ENCODE results near the gene DLGAP1.
"Not testable (repeated sequence)": the region's sequence is repeated elsewhere in the genome, so short reads cannot be mapped to it uniquely, and the experiment has no call there.

The DLGAP1 gene

DNA sequence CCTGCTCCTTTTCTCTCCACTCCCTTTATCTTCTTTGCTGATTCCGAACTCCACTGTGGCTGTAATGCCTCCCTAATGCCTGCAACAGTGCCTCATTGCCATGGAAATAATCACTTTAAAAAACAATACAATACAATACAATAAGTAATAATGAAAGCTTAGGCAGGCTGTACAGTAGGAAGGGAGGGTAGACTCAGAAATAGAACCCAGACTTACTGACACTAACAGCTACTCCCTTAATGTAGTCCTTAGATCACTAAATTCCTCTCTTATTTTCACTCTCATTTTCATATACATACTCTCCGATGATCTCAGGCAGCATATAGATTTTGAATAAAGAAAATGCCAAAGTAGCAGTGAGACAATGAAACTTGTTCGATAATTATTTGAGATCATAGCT lies 70.2 kb downstream of the DLGAP1 start:
- no peak for DNase-seq

DNA sequence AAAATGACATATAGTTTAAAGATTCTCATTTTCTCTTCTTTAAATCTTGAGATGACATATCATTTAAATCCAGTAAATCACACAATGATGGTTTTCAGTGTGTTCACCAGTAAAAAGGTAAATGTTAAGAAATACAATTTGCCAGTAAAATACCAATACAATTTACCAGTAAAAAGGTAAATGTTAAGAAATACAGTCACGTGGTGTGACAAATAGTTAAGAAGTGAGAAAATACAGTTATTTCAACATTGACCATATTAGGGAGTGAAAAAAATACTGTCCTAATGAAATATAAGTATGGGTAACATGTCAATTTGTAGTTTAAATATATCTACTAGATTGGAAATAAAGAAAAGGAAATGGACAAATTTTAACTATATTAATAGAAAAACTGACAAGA lies 80.5 kb downstream of the DLGAP1 start:
- DNase-seq, result no peak

DNA sequence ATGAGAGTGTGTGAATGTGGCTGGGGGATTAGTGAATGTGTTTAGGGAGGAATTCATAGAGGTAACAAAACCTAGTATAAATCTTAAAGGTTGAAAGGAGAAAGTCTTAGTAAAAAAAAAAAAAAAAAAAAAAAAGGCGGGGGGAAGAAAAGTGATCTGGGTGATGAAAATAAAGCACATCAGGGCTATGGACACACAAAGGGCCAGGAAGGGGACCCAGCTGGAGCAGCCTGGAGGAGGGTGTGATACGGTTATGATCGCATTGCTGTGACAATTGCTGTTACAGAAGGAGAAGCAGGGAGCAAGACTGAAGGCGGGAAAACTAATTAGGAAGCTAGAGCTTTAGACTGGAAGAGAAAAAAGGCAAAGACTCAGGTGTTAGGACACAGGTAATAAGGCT lies 85.4 kb downstream of the DLGAP1 start:
- DNase-seq, result no peak

DNA sequence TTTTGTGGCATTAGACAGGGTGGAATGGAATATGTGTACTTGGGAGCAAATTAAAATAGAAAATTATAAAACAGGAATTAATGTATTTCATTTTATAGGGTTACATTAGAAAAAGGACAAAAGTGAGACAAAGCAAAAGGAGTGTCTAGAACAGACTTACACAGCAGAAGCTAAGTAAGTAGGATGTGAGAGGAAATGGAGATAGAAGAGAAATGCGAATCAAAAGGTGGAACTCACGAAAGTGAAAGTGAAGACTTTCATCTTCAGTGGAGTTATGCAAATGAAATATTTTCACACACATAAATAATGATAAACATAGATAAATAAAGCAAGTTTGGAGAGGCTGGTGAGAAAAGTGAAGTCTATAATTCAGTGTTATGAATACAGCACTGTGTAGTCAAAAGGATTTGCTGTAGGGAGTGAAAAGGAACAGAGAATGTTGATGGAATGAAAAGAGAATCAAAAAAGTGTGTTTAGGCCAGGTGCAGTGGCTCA lies 94.8 kb downstream of the DLGAP1 start:
- DNase-seq, result no peak

DNA sequence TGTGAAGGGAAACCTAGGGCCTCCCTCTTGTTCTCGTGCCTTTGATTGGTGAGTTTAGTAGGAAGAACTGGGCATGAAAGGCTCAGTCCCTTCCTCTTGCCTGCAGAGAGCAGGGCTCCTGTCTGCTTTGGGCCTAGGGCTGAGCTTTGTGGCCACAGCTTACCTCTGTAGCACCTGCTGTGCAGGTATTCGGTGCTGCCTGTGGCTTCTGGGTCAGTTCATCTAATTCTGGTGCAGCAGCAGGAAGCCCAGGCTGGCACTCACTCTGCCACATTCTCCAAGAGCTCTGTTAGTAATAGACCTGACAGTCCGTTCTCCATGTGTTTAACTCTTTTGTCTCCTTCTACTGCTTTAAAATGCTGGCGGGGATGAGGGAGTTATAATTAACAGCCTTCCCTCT lies 96.5 kb downstream of the DLGAP1 start:
- DNase-seq, result no peak

DNA sequence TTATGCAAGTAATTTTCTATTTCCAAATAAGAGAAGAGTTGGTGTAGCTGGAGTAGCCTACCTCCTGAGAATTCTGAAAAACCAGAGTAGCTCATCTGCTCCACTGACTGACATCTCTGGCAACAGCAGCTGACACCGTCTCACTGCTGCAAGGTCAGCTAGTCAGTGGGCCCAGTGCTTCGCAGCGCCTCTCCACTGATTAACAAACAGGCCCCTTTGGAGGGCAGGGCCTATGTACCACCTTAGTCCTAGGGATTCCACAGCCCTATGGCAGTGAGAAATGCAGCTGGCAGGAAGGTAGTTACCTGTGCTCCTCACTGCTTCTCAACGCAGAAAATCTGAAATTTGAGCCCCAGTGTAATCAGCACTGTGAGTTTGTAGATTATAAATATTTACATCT lies 97.5 kb downstream of the DLGAP1 start:
- DNase-seq, result no peak

DNA sequence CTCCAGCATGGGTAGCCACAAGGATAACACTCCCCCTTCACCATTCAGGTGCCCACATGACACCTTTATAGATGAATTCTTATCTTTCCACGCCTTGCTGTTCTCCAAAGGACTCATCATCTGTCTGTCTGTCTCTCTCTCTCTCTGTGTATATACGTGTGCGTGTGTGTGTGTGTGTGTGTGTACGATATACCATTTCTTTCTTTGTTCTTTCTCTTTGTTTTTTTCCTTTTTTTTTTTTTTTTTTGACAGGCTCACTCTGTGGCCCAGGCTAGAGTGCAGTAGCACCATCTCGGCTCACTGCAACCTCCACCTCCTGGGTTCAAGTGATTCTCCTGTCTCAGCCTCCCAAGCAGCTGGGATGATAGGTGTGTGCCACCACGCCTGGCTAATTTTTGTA lies 98.2 kb downstream of the DLGAP1 start:
- DNase-seq, result no peak

DNA sequence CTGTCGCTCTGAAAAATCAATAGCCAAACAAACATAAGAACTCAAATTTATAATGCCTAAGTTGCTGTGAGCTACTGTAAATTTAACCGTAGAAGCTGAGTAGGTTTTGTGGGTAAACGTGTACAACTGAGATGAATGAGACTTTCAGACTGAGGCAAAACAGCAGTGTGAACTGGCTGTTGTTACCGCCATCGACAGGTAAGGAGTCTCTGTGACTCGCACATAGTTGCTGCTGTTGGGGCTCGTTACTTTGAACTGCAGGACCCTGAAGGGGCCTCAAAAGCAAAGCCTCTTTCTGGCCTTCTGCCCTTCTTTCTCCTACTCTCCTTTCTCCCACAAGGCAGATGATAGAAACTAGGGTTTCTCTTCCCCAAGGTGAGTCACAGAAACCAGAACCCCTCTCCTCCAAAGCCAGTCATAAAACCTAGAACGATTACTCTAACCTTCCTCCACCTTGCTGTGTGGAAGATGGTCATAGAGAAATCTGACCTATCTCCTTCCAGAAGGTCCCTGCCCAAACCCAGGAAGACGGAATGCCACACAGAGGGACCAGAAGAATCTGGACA lies 101.2 kb downstream of the DLGAP1 start:
- no peak for DNase-seq

DNA sequence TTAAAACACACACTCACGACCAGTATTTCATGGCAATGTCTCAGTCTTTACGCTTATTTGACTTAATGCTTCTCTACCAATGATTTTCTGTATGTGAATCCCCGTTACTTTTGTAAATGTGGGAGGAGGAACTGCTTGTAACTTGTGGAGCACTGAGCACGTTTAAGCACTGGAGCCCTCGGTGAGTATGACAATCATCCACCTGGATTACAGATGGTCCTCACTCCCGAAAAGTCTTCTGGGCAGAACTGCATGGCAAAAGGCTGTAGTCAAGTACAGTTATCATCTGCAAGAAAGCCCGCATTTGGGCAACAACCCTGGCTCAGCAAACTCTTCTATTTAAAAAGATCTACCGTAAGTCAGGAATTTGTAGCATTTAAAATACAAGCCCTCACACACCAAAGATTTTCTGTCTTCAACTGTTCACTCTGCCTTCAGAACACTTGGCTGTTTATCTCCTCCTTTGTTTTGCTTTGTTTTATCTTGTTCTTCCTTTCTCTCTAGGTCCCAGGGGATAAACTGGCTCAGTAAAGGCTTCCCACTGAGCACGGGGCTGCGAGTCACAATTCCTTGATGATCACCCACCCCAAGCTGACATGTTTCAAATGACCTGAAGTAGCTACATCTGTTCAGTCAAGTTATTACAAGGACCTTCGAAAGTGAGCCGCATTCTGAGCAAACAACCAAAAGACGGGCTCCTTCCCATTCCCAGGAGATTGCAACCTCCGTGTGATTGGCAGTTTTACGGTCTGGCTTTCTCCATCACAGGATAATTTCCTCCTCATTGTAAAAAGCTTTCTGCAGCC lies 102.2 kb downstream of the DLGAP1 start:
- no peak for DNase-seq

DNA sequence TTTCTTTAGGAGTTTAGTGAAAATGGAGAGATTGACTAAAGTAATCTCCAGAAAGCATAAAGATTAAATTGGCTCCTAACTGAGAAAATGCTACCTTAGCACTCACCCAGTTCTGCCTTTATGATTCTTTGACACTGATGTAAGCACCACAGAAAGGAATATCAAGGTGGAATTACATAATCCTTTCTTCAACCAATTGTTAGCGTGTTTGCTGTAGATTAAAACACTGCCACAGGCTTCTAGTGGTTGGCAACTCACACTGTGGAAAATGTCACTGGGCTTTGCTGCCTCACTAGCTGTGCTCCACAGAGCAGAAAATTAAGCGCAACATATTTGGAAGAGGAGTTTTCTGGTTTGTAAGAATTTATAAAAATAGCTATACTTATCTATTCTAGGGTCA lies 104.1 kb downstream of the DLGAP1 start:
- no peak for DNase-seq

DNA sequence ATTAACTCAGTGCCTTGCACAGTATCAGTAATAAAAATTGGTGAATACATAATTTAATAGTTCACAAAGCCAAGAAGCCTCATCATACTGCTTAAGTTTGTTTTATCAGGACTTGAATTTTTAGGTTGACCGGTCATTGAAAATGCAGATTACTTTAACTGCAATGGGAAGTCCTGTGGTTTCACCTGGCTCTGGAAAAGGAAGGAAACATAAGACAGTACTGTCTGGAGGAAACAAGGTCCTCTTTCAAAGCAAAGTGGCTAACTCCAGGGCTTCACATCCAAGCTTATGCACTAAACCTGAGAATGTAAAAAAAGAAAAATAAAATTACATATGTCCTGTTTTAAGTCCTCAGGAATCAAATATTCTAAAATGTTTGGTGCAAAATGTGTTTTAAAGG lies 119.7 kb downstream of the DLGAP1 start:
- no peak for DNase-seq

DNA sequence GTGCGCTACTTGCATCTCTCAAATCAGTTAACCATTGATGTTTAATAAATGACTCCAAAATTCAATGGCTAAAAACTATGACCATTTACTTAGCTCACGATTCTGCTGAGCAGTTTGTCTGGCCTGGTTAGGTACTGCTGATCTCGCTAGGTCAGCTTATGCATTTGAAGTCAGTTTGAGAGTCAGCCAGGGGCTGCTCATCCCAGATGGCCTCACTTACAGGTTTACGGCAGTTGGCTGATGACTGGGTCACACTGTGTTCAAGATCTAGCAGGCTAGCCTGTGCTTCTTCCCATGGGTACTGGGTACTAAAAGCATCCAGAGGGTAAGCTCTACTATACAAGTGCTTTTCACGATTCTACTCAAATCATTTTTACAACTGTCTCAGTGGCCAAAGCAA lies 122.1 kb downstream of the DLGAP1 start:
- no peak for DNase-seq

DNA sequence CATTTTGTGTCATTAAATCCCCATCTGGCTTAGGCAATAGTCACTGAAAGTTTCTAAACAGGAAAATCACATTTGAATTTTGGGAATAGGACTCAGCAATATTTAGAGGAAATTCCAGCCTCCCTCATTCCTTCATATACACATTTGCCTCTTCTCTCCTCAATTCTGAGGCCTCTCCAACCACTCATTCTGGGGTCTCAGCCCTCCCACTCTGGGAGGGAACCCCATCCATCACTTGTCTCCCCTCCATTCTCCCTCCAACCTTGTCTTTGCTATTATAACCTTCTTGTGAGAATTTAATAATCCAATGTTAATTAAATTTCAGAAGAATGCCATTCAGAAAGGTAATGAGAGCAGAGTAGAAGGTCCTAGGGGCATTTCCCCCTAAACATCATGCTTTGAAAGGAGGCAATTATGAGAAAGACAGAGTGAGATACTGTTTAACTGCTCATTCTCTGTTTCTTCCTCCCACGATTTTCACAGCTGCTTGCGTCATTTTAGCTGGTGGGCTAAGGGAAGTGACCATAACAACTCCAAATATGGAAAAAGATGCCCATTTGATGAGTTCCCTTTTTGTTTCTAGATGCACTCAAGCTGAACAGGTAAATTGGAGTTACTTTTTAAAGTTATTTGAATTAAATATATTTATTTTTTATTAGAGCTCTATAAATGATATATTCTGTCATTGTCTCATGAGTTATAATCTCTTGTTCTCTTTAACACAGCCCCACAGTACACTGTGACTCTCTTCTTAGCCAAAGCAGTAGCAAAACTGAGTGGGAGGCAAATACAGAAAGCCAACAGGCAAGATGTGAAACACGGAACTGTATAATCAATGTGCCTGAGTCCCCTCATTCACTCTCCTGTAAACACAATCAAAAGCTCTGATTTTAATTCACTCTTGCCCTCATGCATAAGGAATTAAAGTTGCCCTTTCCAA lies 135.1 kb downstream of the DLGAP1 start:
- no peak for DNase-seq

DNA sequence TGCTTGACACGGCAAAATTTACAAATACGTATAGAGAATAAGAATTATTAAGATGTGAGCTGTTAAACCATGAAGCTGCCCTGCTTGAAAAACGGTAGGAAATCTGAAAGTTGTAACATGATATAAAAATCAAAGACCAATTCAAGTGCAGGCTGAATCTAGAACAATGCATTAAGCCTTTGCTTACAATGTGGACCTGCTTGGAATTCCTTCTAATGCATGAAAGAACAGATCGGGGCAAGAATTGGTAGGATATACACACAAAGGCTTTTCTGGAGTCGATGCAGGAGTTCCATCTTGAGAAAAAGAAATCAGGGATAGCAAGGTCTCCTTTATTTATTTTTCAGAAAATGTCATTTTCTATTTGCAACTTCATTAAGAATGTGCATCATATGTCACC lies 136.8 kb downstream of the DLGAP1 start:
- DNase-seq, result no peak

DNA sequence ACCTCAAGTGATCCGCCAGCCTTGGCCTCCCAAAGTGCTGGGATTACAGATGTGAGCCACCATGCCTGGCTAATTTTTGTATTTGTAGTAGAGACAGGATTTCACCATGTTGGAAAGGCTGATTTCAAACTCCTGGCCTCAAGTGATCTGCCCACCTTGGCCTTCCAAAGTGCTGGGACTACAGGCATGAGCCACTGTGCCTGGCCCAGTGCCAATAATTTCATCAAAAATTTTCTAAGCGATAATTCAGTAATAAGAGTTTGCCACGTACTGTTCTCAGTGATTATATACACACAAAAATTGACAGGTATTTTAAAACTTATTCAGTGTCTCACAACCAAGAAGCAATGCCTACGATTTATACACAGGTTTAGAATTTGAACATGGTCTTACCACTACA lies 143.2 kb downstream of the DLGAP1 start:
- DNase-seq, result not testable (repeated sequence)

DNA sequence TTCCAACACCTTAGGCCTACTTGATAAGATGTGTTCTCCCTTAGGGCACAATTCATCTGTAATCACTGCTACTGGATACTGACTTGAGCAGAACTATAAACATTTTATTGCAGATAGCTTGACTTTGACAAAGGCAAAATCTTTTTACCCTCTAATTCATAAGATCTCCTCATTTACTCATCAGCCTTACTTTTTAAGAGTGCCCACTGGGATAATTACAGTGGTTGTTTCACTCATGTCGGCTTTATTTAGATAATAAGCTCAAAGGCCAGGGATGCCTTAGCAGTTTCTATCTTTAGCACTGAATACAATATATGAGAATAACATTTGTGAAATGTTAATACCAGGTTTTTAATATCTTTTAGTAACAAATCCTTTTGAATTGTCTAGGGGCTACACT lies 144.0 kb downstream of the DLGAP1 start:
- no peak for DNase-seq

DNA sequence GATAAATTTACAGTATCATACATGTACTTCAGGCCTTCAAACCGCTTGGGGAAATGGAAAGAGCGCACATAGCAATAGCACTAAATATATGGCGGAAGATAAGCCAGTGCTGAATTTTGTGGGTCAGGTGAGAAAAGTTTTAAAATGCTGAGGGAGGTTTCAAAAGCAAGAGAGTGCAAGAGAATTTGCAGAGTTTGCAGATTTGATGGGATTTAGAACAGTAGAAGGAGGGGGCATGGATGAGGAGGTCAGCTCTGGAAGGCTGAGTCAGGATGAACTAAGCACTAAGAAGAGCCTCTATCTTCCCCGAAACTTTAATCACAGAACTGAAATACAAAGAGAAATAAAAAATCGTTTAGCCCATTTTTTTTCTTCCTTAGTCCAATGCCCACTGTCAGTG lies 145.9 kb downstream of the DLGAP1 start:
- DNase-seq, result no peak

DNA sequence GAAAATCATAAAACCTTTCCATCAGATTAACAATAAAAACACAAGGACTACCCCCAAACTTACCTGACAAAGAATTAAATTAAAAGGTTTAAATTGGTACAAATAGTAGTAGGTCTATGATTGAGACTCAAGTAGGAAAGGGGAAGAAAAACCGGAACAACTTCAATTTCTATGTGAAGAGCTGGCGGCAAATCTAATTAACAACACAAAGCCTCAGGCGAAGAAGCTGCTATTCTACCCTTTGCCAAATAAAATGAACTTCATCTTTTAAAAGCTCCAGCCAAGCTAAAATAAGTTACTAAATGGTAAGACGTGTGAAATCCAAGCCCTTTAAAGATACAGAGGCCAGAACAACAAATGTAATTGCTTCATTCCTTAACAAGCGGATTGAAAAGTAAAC lies 146.5 kb downstream of the DLGAP1 start:
- DNase-seq, result no peak

DNA sequence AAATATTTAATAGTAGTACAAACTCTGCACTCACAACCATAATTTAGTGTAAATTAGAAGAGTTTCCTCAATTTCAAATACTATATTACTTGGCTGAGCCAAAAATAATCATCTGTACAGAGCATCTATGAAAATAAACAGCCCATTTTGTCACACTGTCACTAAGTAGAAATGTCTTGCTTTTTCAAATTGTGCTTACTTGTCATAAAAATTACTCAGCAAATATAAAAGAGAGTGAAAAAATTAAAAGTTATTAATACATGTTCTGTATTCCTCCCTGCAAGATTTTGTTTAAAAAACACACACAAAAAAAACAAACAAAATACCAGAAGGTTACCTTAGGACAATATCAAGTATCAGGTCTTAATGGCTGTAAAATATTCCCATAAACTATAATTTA lies 155.7 kb downstream of the DLGAP1 start:
- DNase-seq, result no peak

DNA sequence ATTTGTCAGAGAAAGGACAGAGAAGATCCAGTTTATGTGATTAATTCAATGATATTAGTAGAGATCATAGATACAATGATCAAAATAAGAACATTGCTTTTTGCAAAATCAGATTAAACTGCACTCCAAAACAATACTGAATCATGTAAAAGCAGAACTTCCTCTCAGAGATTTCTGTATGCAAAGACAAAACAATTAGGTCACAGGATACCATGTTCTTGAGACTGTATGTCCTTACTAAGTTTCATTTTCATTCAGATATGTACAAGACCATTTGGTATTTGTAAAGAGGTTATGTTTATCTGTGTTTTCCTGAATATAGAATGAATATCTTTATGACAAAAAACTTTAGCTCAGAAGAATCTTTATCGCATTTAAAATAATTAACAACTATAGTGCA lies 161.8 kb downstream of the DLGAP1 start:
- no peak for DNase-seq

DNA sequence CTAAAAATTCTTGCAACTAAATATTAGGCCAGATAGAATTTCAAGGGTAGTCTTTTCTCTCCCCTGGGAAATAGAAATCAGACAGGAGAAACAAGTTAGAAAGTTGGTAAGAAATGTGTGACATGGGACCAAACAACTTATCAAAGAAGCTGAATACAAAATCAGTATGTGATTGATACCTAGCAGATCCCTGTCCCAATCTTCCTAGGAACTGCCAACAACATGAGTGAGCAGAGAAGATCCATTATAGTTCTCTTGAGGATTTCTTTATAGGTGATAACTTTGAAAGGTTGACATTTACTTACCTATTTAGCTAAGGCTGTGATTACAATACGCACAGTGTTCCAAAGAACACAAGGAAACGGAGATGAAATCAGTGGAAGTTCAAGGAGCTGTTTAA lies 162.4 kb downstream of the DLGAP1 start:
- no peak for DNase-seq

DNA sequence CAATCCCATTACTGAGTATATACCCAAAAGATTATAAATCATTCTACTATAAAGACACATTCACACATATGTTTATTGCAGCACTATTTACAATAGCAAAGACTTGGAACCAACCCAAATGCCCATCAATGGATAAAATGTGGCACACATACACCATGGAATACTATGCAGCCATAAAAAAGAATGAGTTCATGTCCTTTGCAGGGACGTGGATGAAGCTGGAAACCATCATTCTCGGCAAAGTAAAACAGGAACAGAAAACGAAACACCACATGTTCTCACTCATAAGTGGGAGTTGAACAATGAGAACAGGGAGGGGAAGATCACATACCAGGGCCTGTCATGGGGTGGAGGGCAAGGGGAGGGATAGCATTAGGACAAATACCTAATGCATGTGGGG lies 167.8 kb downstream of the DLGAP1 start:
- not testable (repeated sequence) for DNase-seq

DNA sequence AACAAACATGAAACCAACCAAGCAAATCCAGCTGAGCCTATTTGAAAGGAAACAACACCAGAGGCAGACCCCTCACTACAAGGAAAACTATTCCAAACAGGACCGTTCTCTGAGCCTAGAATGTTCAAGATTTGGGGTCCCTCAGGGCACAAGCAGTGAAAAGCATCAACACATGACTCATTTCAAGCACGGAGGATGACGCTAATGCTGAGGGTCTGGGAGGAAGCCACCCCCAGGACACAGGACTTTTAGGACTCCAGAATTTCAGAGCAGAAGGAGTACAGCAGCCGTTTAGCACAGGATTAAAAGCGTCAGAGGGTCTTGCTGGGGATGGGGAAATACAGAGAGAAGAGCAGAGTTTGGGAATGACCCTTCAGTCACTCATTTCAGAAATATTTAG lies 168.9 kb downstream of the DLGAP1 start:
- no peak for DNase-seq

DNA sequence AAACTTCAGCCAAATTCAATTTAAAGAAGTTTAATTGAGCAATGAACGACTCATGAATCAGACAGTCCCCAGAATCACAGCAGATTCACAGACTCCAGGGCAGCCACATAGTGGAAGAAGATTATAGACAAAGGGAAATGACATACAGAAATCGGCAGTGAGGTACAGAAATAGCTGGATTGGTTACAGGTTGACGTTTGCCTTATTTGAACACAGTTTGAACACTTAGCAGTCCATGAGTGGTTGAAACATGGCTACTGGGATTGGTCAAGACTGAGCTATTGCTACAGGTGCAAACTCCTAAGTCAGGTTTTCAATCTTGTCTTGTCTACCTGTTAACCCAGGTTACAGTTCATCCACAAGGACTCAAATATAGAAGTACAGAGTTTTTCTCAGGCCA lies 169.6 kb downstream of the DLGAP1 start:
- DNase-seq, result no peak
